NB4 (cell line): ENCODE data around the gene ADAMTS12.

Source experiments
- DNase-seq: peaks from one replicate; pipeline ENCODE4 v3.0.0; 2010; ENCODE audit warnings: low read depth
- H3K4me3 ChIP-seq: one replicate; pipeline ENCODE4 v1.5.1; 2011; ENCODE audit warnings: mild to moderate bottlenecking, low read depth, low read length, moderate library complexity
- CTCF ChIP-seq: IDR thresholded peaks from one replicate; pipeline ENCODE4 v1.5.1; 2012; ENCODE audit warnings: low read depth, low read length
- MAX ChIP-seq: IDR thresholded peaks from 2 replicates; pipeline ENCODE4 v1.6.1; 2011; ENCODE audit warnings: low read depth, low read length
- MYC ChIP-seq: IDR thresholded peaks from 2 replicates; pipeline ENCODE4 v1.6.1; 2011; ENCODE audit warnings: low read depth, low read length
- POLR2A ChIP-seq: IDR thresholded peaks from 2 replicates; pipeline ENCODE4 v1.6.1; 2011; ENCODE audit warnings: mild to moderate bottlenecking; ENCODE audit not compliant: insufficient read length; ENCODE audit errors: extremely low read depth

The ADAMTS12 gene

GRCh38 chr5:33738967-33739366 is 152.8 kb downstream of the ADAMTS12 start:
- no peak for DNase-seq
- no peak for TF ChIP-seq MYC
- TF ChIP-seq POLR2A, result no peak
- TF ChIP-seq CTCF, result no peak
- no peak for TF ChIP-seq MAX
- no peak overlapping the region for H3K4me3 ChIP-seq

GRCh38 chr5:33738097-33738496 is 153.7 kb downstream of the ADAMTS12 start:
- no peak for DNase-seq
- no peak for TF ChIP-seq POLR2A
- TF ChIP-seq CTCF, result no peak
- no peak for TF ChIP-seq MYC
- no peak for TF ChIP-seq MAX
- no peak overlapping the region for H3K4me3 ChIP-seq

GRCh38 chr5:33737697-33738096 is 154.1 kb downstream of the ADAMTS12 start:
- no peak overlapping the region for H3K4me3 ChIP-seq
- DNase-seq, result peak; percentile 7
- TF ChIP-seq MYC (no peak), MAX (no peak), CTCF (no peak), POLR2A (no peak)

- H3K4me3 ChIP-seq, result no peak overlapping the region
- no peak for TF ChIP-seq CTCF
- no peak for TF ChIP-seq MAX
- no peak for TF ChIP-seq MYC
- no peak for TF ChIP-seq POLR2A
- no peak for DNase-seq
Measured at GRCh38 chr5:33737284-33737683, 154.5 kb downstream of the ADAMTS12 start.

- H3K4me3 ChIP-seq, result no peak overlapping the region
- DNase-seq, result no peak
Measured at GRCh38 chr5:33736510-33736909, 155.3 kb downstream of the ADAMTS12 start.

GRCh38 chr5:33735072-33735471 is 156.7 kb downstream of the ADAMTS12 start:
- H3K4me3 ChIP-seq, result no peak overlapping the region
- TF ChIP-seq CTCF (no peak), MYC (no peak), POLR2A (no peak), MAX (no peak)
- no peak for DNase-seq

More at GRCh38 chr5:33736510-33736909, 155.3 kb downstream of the ADAMTS12 start:
- TF ChIP-seq MYC (no peak), POLR2A (no peak), MAX (no peak)
